Renal cortex interstitium (tissue), 3 donors: ENCODE results near the gene PCDHGC3. TPM values are rescaled to one million over a fixed set of nuclear protein-coding genes. Genes with fewer than 3 reads are reported as not detected.

ENCODE experiments used
- polyA plus RNA-seq, 3 donors: library from polyadenylated mRNA; unstranded; fragments of 120-200 nt; gene quantifications; one replicate each; pipeline ENCODE4 v1.2.1, GENCODE V29; 2013; ENCODE audit not compliant: insufficient read length in 3 of 3

The PCDHGC3 gene
- polyA plus RNA-seq, 3 donors: 90.0 to 127 (median 97.3) TPM

Other genes starting within 250 kb of the PCDHGC3 start
- gene PCDHB15, start 230.6 kb upstream of the PCDHGC3 start, polyA plus RNA-seq: 10 to 100 TPM; 13.2 to 15.0 (median 14.9) TPM
- under 1 TPM in 2 of 3 donors, not detected in 1; 0.14 to 0.35 TPM for gene SLC25A2, start 171.9 kb upstream of the PCDHGC3 start, polyA plus RNA-seq
- 100 to 1,000 TPM; 134 to 184 (median 157) TPM for gene TAF7, start 155.2 kb upstream of the PCDHGC3 start, polyA plus RNA-seq
- gene PCDHGA1, start 145.5 kb upstream of the PCDHGC3 start, polyA plus RNA-seq: 1 to 10 TPM in 2 of 3 donors, under 1 TPM in 1; 0.92 to 1.2 (median 1.0) TPM
- 1 to 10 TPM; 6.0 to 7.9 (median 6.1) TPM for gene PCDHGA2, start 137.2 kb upstream of the PCDHGC3 start, polyA plus RNA-seq
- gene PCDHGA3, start 132.1 kb upstream of the PCDHGC3 start, polyA plus RNA-seq: 1 to 10 TPM; 3.1 to 4.2 (median 3.6) TPM
- 1 to 10 TPM; 1.5 to 2.5 (median 2.2) TPM for gene PCDHGB1, start 125.9 kb upstream of the PCDHGC3 start, polyA plus RNA-seq
- 1 to 10 TPM; 2.0 to 3.4 (median 2.2) TPM for gene PCDHGA4, start 120.9 kb upstream of the PCDHGC3 start, polyA plus RNA-seq
- gene PCDHGB2, start 116.0 kb upstream of the PCDHGC3 start, polyA plus RNA-seq: 1 to 10 TPM; 3.5 to 4.3 (median 3.8) TPM
- 1 to 10 TPM; 2.1 to 2.7 (median 2.6) TPM for gene PCDHGA5, start 111.8 kb upstream of the PCDHGC3 start, polyA plus RNA-seq
- gene PCDHGB3, start 105.7 kb upstream of the PCDHGC3 start, polyA plus RNA-seq: 1 to 10 TPM; 2.1 to 2.5 (median 2.5) TPM
- gene PCDHGA6, start 102.1 kb upstream of the PCDHGC3 start, polyA plus RNA-seq: 1 to 10 TPM; 6.5 to 8.0 (median 7.2) TPM
- 1 to 10 TPM; 2.0 to 2.7 (median 2.5) TPM for gene PCDHGA7, start 93.2 kb upstream of the PCDHGC3 start, polyA plus RNA-seq
- gene PCDHGB4, start 88.3 kb upstream of the PCDHGC3 start, polyA plus RNA-seq: 1 to 10 TPM; 4.9 to 6.5 (median 6.1) TPM
- 1 to 10 TPM in 1 of 3 donors, under 1 TPM in 2; 0.58 to 1.0 (median 0.61) TPM for gene PCDHGA8, start 83.3 kb upstream of the PCDHGC3 start, polyA plus RNA-seq
- gene PCDHGB5, start 78.0 kb upstream of the PCDHGC3 start, polyA plus RNA-seq: 10 to 100 TPM in 2 of 3 donors, 1 to 10 TPM in 1; 8.6 to 11.5 (median 10.8) TPM
- gene PCDHGA9, start 73.2 kb upstream of the PCDHGC3 start, polyA plus RNA-seq: 1 to 10 TPM; 3.6 to 6.2 (median 5.4) TPM
- gene PCDHGB6, start 67.9 kb upstream of the PCDHGC3 start, polyA plus RNA-seq: 1 to 10 TPM; 6.7 to 7.6 (median 7.6) TPM
- gene PCDHGA10, start 63.0 kb upstream of the PCDHGC3 start, polyA plus RNA-seq: 1 to 10 TPM; 3.0 to 3.7 (median 3.3) TPM
- 10 to 100 TPM; 15.2 to 16.6 (median 15.7) TPM for gene PCDHGB7, start 58.3 kb upstream of the PCDHGC3 start, polyA plus RNA-seq
- gene PCDHGA11, start 54.9 kb upstream of the PCDHGC3 start, polyA plus RNA-seq: 1 to 10 TPM; 3.9 to 5.4 (median 5.2) TPM
- gene PCDHGA12, start 45.5 kb upstream of the PCDHGC3 start, polyA plus RNA-seq: 1 to 10 TPM; 1.5 to 3.0 (median 1.9) TPM
- gene PCDHGC4, start 9.1 kb downstream of the PCDHGC3 start, polyA plus RNA-seq: 1 to 10 TPM; 3.4 to 3.9 (median 3.6) TPM
- 1 to 10 TPM in 1 of 3 donors, under 1 TPM in 2; 0.34 to 1.2 (median 0.36) TPM for gene PCDHGC5, start 13.1 kb downstream of the PCDHGC3 start, polyA plus RNA-seq
- 10 to 100 TPM; 70.4 to 86.9 (median 73.6) TPM for gene DIAPH1, start 143.0 kb downstream of the PCDHGC3 start, polyA plus RNA-seq
- gene HDAC3, start 160.9 kb downstream of the PCDHGC3 start, polyA plus RNA-seq: 100 to 1,000 TPM in 1 of 3 donors, 10 to 100 TPM in 2; 98.8 to 111 (median 99.0) TPM
- gene RELL2, start 161.0 kb downstream of the PCDHGC3 start, polyA plus RNA-seq: 1 to 10 TPM in 1 of 3 donors, under 1 TPM in 2; 0.64 to 1.5 (median 0.90) TPM
- 10 to 100 TPM; 12.4 to 19.5 (median 13.5) TPM for gene FCHSD1, start 175.5 kb downstream of the PCDHGC3 start, polyA plus RNA-seq
- 10 to 100 TPM; 18.6 to 23.4 (median 21.5) TPM for gene ARAP3, start 206.3 kb downstream of the PCDHGC3 start, polyA plus RNA-seq